Hepatocyte (in vitro differentiated cells): ENCODE results near the gene BICDL2. TPM values are rescaled to one million over a fixed set of nuclear protein-coding genes. Genes with fewer than 3 reads are reported as not detected.

Experiments
- DNase-seq: peaks from one replicate; pipeline ENCODE4 v3.0.0-alpha.2; 2016; ENCODE audit warnings: low spot score
- H2AFZ ChIP-seq: fragments of 200-600 bp; sonication (generic); 2 replicates; pipeline ENCODE4 v1.6.0; 2016; ENCODE audit warnings: antibody characterized with exemption, mild to moderate bottlenecking
- H3K27ac ChIP-seq: fragments of 200-600 bp; sonication (generic); 2 replicates; pipeline ENCODE4 v1.5.1; 2016; ENCODE audit warnings: mild to moderate bottlenecking
- H3K27me3 ChIP-seq: fragments of 200-600 bp; sonication (generic); 2 replicates; pipeline ENCODE4 v1.6.1; 2016
- H3K36me3 ChIP-seq: fragments of 200-600 bp; sonication (generic); replicated peaks from 2 replicates; pipeline ENCODE4 v1.5.1; 2016; ENCODE audit warnings: low read depth; ENCODE audit not compliant: insufficient read depth
- H3K4me1 ChIP-seq: fragments of 200-600 bp; sonication (generic); 2 replicates; pipeline ENCODE4 v1.5.1; 2016; ENCODE audit warnings: mild to moderate bottlenecking, moderate library complexity; ENCODE audit not compliant: insufficient read depth
- H3K4me2 ChIP-seq: fragments of 200-600 bp; sonication (generic); 2 replicates; pipeline ENCODE4 v1.6.0; 2016
- H3K4me3 ChIP-seq: fragments of 200-600 bp; sonication (generic); 2 replicates; pipeline ENCODE4 v1.5.1; 2016; ENCODE audit warnings: mild to moderate bottlenecking
- H3K79me2 ChIP-seq: fragments of 200-600 bp; sonication (generic); 2 replicates; pipeline ENCODE4 v1.6.0; 2017; ENCODE audit warnings: mild to moderate bottlenecking
- H3K9me2 ChIP-seq: fragments of 200-600 bp; sonication (generic); replicated peaks from 2 replicates; pipeline ENCODE4 v1.6.0; 2017; ENCODE audit warnings: mild to moderate bottlenecking; ENCODE audit not compliant: insufficient read depth
- H3K9me3 ChIP-seq: fragments of 200-600 bp; sonication (generic); 2 replicates; pipeline ENCODE4 v1.5.1; 2016; ENCODE audit warnings: low read depth, mild to moderate bottlenecking
- H4K20me1 ChIP-seq: fragments of 200-600 bp; sonication (generic); 2 replicates; pipeline ENCODE4 v1.6.0; 2016; ENCODE audit warnings: mild to moderate bottlenecking; ENCODE audit not compliant: insufficient read depth, poor library complexity, severe bottlenecking
- CTCF ChIP-seq: fragments of 200-600 bp; sonication (generic); IDR thresholded peaks from 2 replicates; pipeline ENCODE4 v1.5.1; 2016; ENCODE audit warnings: antibody characterized with exemption, mild to moderate bottlenecking; ENCODE audit not compliant: poor library complexity
- EZH2 ChIP-seq: fragments of 200-600 bp; sonication (generic); IDR thresholded peaks from 2 replicates; pipeline ENCODE4 v1.6.1; 2016; ENCODE audit warnings: antibody characterized with exemption, mild to moderate bottlenecking, borderline replicate concordance
- EZH2phosphoT487 ChIP-seq: fragments of 200-600 bp; sonication (generic); IDR thresholded peaks from one replicate; pipeline ENCODE4 v1.6.1; 2018; ENCODE audit warnings: antibody characterized with exemption, mild to moderate bottlenecking, low read depth, moderate library complexity; ENCODE audit not compliant: unreplicated experiment, severe bottlenecking
- WGBS: methylation state at CpG from one replicate; pipeline ENCODE4 v1.1.6; 2016; ENCODE audit warnings: low lambda C conversion rate; ENCODE audit errors: missing lambda C conversion rate; 5-methylcytosine and 5-hydroxymethylcytosine counted together
- polyA plus RNA-seq: library from polyadenylated mRNA; unstranded; fragments of >200 nt; fragmentation: Nextera tagmentation; extraction: Ambion mirVana; gene quantifications from 2 replicates; pipeline ENCODE4 v1.2.1, GENCODE V29; 2016
- total RNA-seq: library from RNA; depleted of rRNA; stranded (reverse); fragments of >200 nt; gene quantifications from 2 replicates; pipeline ENCODE4 v1.2.3, GENCODE V29; 2014

The BICDL2 gene
- total and polyA plus RNA-seq, 2 experiments from 2014 or later = 12.3 to 12.8 TPM

GRCh38 chr16:3035972-3036725 lies 595 bp downstream of the BICDL2 start:
- 21% methylated on average over 5 of the region's 40 CpGs for WGBS
- peaks cover 33% of the 10 kb centered on the region for H3K27me3 ChIP-seq
- peak; percentile 52 for DNase-seq
- H3K79me2 ChIP-seq = no peaks in the 10 kb centered on the region
- H3K36me3 ChIP-seq = no peaks in the 10 kb centered on the region
- H3K9me2 ChIP-seq = no peaks in the 10 kb centered on the region
- H2AFZ ChIP-seq = peak overlapping the region; percentile 63
- no peak for TF ChIP-seq EZH2
- TF ChIP-seq CTCF = no peak
- TF ChIP-seq EZH2phosphoT487 = peak; percentile 20
- H3K4me3 ChIP-seq = peak overlapping the region; percentile 32
- H3K4me2 ChIP-seq = peak overlapping the region; percentile 90
- H4K20me1 ChIP-seq = no peaks in the 10 kb centered on the region
- H3K27ac ChIP-seq = no peak overlapping the region
- H3K9me3 ChIP-seq = no peaks in the 10 kb centered on the region
- no peaks in the 10 kb centered on the region for H3K4me1 ChIP-seq

- H3K4me3 ChIP-seq = no peak overlapping the region
- H3K27me3 ChIP-seq = peaks cover 28% of the 10 kb centered on the region
- peak overlapping the region; percentile 90 for H3K4me2 ChIP-seq
Observed at GRCh38 chr16:3035289-3035971, 1.3 kb downstream of the BICDL2 start.

GRCh38 chr16:3032624-3033023 lies 4.1 kb downstream of the BICDL2 start:
- Histone ChIP-seq H3K4me1 (peaks cover 4% of the 10 kb centered on the region), H3K4me3 (no peak overlapping the region), H3K27ac (no peak overlapping the region), H3K27me3 (peaks cover 18% of the 10 kb centered on the region), H2AFZ (no peak overlapping the region), H3K9me2 (no peaks in the 10 kb centered on the region), H3K79me2 (no peaks in the 10 kb centered on the region), H3K9me3 (no peaks in the 10 kb centered on the region), H3K4me2 (no peak overlapping the region), H3K36me3 (no peaks in the 10 kb centered on the region), H4K20me1 (no peaks in the 10 kb centered on the region)
- DNase-seq = no peak
- WGBS = 63% methylated on average over 7 of the region's 7 CpGs
- no peak for TF ChIP-seq EZH2
- no peak for TF ChIP-seq EZH2phosphoT487
- TF ChIP-seq CTCF = no peak

More at GRCh38 chr16:3035289-3035971, 1.3 kb downstream of the BICDL2 start:
- Histone ChIP-seq H3K9me2 (no peaks in the 10 kb centered on the region), H3K4me1 (no peaks in the 10 kb centered on the region), H3K9me3 (no peaks in the 10 kb centered on the region), H3K27ac (no peak overlapping the region), H2AFZ (no peak overlapping the region), H3K79me2 (no peaks in the 10 kb centered on the region), H3K36me3 (no peaks in the 10 kb centered on the region), H4K20me1 (no peaks in the 10 kb centered on the region)
- DNase-seq = no peak
- WGBS = 86% methylated on average over 19 of the region's 19 CpGs
- TF ChIP-seq EZH2 (no peak), EZH2phosphoT487 (no peak), CTCF (no peak)
